T-helper 2 cell (primary cell): ENCODE measurements around the gene CR2.
"Not testable (repeated sequence)": the region's sequence is repeated elsewhere in the genome, so short reads cannot be mapped to it uniquely, and the experiment has no call there.

ENCODE experiments used
- DNase-seq, 5 experiments: peaks; one replicate each; pipeline versions ENCODE4 v3.0.0 to v3.0.0-alpha.2; 2012 to 2022

CR2 gene

DNA sequence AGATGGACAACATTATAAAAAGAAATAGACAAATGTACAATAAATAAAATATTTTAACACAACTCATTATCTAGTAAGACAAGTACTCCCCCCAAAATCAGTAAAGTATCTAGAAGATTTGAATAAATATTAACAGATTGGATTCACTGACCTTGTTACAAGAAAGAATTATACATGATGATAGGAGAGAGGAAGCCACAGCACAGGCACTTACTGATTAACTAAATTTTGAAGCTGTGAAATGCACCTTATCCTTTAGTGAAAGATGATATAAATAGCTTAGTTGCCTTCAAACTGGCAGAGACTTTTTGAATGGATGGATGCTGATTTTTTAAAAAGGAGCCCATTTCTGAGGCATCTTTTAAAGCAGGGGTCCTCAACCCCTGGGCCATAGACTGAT, 50.3 kb downstream of the CR2 start:
- no peak for DNase-seq

DNA sequence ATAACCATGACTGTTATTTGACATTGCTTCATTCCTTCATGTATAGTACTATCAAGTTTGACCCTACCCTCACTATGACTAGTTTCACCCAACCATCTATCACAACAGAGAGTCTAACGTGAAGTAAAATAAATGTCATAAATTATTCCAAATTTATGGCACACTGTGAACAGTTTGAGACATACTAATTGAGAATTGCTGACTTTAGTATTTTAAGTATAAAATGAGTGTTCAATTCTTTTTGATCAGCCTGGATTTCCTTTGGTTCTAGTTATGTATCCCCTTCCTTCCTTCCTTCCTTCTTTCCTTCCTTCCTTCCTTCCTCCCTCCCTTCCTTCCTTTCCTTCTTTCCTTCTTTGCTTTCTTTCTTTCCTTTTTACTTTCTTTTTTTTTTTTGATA, 56.3 kb downstream of the CR2 start:
- no peak for DNase-seq

DNA sequence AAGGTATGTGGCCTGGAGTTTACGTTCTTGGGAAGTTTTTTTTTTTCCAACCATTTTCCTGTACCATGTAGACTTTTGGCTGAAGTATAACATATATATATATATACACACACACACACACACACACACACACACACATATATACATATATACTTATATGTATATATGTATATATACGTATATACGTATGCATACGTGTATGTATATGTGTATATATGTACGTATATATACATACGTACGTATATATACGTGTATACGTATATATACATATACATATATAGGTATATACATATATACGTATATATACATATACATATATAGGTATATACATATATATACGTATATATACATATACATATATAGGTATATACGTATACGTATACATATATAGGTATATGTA, 60.8 kb downstream of the CR2 start:
- no peak for DNase-seq

DNA sequence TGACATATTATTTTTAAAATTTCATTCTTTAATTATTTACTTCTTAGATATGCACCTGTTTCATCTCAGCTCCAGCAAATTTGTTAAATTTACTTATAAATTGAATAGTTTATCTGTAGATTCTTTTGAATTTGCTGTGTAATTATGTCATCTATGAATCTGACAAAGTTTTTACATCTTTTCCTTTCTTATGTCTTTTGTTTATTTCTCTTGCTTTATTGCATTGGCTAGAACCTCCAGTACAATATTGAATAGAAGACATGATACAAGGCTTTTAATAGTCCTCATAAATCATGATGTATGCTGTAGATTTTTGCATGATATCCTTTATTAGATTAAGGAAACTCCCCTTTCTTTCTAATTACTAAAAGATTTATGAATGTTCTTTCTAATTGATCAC, 62.6 kb downstream of the CR2 start:
- no peak for DNase-seq

DNA sequence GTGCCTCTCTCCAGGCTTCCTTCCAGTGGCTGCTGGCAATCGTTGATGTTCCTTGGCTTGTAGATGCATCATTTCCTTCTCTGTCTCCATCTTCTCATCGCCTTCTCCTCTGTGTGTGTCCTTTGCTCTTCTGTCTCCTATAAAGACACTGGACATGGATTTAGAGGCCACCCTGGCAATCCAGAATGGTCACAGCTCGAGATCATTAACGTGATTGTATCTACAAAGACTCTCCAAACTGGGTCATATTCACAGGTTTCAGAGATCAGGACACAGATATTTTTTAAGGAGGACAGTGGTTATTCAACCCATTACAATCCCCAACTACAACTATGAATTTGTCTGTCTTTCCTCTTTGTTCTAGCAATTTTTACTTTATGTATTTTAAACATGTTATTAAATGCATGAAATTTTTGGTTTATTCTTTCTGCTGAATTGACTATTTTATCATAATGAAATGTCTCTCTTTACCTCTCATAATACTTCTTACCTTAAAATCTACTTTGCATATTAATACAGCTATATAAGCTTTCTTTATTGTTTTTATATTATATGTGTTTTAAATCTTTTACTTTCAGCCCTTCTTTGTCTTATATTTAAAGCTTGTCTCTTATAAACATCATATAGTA, 64.6 kb downstream of the CR2 start:
- DNase-seq = no peak

DNA sequence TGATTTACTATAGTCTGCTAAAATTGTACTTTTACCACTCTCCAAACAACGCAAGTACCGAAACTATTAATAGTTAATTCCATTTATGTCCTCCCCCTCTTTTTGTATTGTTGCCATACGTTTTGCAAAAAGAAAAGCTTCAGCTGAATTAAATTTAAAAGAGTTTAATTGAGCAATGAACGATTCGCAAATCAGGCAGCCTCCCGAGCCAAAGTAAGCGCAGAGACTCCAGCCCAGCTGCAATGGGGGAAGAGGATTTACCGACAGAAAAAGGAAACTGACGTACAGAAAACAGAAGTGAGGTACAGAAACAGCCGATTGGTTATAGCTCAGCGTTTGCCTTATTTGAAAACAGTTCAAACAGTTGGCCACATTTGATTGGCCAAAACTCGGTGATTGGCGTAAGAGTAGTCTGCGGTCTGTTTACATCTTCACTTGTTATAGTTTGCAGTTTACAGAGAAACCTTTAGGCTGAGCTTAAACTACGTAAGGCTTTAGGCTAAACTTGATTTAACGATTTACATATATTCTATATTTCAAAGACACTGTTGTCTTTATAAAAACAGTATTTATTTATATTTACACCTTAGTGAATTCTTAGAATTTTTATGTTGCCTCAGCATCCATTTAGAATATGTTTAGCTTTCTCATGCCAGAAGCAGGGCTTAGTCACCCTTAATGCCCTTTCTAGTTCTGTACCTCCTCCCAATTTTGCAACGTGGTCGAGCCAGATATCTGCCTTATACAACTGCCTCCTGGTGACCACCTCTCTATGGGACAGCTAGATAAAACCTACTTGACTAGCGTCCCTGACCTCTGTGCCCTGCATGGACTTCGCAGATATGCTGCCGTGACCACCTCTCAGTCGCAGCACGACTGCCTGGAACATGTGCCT, 65.6 kb downstream of the CR2 start:
- no peak for DNase-seq

DNA sequence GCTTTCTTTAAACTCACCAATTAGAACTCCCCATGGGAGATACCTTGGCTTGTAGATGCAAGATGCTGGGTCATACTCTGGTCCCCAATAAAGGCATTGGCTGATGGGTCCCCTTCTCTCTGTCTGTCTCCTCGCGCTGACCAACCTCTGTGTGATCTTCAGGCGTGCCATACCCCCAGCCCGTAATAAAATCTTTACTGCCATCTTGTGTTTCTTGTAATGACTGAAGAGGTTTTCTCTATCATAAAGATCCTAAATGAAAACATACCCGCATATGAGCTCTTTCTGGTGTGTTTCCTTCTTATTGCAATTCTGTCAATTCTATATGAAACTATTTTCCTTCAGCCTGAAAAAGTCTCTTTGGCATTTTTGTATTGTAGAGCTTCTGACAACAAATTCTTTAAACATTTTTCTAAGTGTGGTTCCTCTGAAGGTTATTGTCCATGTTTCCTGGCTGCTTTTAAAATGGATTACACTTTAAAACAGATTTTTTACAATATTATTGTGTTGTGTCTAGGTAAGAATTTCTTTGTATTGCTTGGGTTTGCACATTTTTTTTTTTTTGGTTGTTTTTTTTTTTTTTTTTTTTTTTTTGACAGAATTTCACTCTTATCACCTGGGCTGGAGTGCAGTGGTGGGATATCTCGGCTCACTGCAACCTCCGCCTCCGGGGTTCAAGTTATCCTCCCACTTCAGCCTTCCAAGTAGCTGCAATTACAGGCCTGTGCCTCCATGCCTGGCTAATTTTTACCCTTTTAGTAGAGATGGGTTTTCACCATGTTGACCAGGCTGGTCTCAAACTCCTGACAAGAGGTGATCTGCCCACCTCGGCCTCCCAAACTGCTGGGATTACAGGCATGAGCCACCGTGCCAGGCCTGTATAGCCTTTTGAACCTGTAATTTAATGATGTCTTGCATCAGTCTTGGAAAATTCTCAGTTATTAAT, 66.5 kb downstream of the CR2 start:
- not testable (repeated sequence) for DNase-seq

DNA sequence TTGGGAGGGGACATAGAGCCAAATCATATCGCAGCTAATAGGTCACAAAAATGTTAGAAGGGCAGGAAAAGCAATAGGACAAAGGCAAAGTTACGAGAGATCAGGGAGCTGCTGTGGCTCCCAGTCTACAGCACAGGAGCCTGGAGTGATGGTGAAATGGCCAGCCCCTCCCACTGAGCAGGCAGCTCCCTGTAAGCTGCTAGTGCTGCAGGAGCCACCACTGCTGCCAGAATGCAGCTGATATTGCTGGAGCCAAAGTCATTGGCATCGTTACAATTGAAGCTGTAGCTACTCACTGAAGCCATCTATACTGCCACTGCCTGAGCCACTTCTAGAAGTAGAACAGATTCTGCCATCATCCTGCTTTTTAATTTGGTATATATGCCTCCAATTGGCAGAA, 71.1 kb downstream of the CR2 start:
- DNase-seq = not testable (repeated sequence)

DNA sequence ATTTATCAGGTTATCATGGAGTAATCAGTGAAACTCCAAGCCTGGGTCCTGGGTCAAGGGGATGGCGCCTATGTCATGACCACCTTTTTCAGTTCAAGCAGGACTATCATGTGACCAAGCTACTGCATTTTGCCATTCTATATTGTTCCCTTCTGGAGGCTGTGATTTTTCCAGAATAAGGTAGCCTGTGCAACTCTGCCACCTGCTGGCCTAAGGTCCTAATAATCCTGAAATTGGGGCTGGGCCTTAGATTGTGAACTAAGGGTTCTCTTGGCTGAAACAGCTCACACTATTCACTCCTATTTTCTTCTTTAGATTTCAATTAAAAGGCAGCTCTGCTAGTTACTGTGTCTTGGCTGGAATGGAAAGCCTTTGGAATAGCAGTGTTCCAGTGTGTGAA, 74.3 kb downstream of the CR2 start:
- DNase-seq = not testable (repeated sequence)

DNA sequence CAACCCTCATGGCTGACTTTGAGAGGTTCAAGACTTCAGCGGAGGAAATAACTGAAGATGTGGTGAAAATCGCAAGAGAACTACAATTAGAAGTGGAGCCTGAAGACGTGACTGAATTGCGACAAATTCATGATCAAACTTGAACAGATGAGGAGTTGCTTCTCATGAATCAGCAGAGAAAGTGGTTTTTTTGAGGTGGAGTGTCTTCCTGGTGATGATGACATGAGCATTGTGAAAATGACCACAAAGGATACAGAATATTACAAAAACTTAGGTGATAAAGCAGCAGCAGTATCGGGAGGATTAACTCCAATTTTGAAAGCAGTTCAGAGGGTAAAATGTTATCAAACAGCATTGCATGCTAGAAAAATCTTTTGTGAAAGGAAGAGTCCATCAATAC, 82.1 kb downstream of the CR2 start:
- not testable (repeated sequence) for DNase-seq
